ENCODE results near the gene DUSP15. TPM values are rescaled to one million over a fixed set of nuclear protein-coding genes. Genes with fewer than 3 reads are reported as not detected.
A peak's percentile ranks its signal among the peaks of the same experiment; 100 is the strongest.

The DUSP15 gene
- total RNA-seq, 4 donors from 2014 or later = 1.6 to 45.6 (median 8.8) TPM; not detected in 1

- Histone ChIP-seq H3K4me1 (no peaks in the 10 kb centered on the region), H3K9me3 (no peaks in the 10 kb centered on the region), H3K36me3 (no peaks in the 10 kb centered on the region), H3K27me3 (no peaks in the 10 kb centered on the region), H3K27ac (no peak overlapping the region), H3K4me3 (no peak overlapping the region)
- no peak for TF ChIP-seq POLR2A (IDR thresholded peaks at IDR 0.05)
- TF ChIP-seq, protein P1, sequence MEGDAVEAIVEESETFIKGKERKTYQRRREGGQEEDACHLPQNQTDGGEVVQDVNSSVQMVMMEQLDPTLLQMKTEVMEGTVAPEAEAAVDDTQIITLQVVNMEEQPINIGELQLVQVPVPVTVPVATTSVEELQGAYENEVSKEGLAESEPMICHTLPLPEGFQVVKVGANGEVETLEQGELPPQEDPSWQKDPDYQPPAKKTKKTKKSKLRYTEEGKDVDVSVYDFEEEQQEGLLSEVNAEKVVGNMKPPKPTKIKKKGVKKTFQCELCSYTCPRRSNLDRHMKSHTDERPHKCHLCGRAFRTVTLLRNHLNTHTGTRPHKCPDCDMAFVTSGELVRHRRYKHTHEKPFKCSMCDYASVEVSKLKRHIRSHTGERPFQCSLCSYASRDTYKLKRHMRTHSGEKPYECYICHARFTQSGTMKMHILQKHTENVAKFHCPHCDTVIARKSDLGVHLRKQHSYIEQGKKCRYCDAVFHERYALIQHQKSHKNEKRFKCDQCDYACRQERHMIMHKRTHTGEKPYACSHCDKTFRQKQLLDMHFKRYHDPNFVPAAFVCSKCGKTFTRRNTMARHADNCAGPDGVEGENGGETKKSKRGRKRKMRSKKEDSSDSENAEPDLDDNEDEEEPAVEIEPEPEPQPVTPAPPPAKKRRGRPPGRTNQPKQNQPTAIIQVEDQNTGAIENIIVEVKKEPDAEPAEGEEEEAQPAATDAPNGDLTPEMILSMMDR (IDR thresholded peaks at IDR 0.05) = no peak
- intact Hi-C loops (cut with DNase I; ENCODE audit: low total_unique reads) = no loop called here
- DNase-seq = no peak
Measured at GRCh38 chr20:31890646-31891045, 20.3 kb upstream of the DUSP15 start.

- H3K27me3 ChIP-seq = no peaks in the 10 kb centered on the region
- intact Hi-C loops (cut with DNase I; ENCODE audit: low total_unique reads) = no loop called here
- no peak overlapping the region for H3K27ac ChIP-seq
- H3K4me1 ChIP-seq = no peaks in the 10 kb centered on the region
- no peak overlapping the region for H3K4me3 ChIP-seq
- DNase-seq = no peak
- no peaks in the 10 kb centered on the region for H3K36me3 ChIP-seq
- TF ChIP-seq, protein P1 (IDR thresholded peaks at IDR 0.05) = no peak
- no peak for TF ChIP-seq POLR2A (IDR thresholded peaks at IDR 0.05)
- H3K9me3 ChIP-seq = no peaks in the 10 kb centered on the region
Measured at GRCh38 chr20:31883829-31884228, 13.5 kb upstream of the DUSP15 start.

DNA sequence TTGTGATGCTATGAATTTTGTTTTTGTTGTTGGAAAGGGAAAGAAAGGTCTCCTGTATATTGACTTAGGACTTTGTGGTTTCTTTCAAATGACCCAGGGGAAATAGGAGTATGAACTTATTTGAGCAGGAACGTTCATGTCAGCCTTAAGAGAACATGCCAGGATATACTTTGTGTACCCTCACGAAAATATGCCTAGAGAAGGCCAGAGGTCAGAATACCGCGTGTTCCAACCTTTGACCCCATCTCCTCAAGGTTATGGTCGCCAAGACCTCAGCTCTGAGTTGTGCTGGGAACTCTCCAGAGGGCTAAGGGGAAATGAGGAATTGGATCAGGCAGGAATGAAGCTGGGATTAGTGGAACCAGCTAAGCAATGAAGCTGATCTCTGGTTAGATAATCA lies 11.6 kb upstream of the DUSP15 start:
- intact Hi-C loops (cut with DNase I; ENCODE audit: low total_unique reads) = no loop called here
- Histone ChIP-seq H3K4me3 (no peak overlapping the region), H3K4me1 (no peaks in the 10 kb centered on the region), H3K27ac (no peak overlapping the region), H3K36me3 (no peaks in the 10 kb centered on the region), H3K27me3 (no peaks in the 10 kb centered on the region), H3K9me3 (no peaks in the 10 kb centered on the region)
- no peak for TF ChIP-seq POLR2A (IDR thresholded peaks at IDR 0.05)
- TF ChIP-seq, protein P1 (IDR thresholded peaks at IDR 0.05) = no peak
- DNase-seq = no peak

DNA sequence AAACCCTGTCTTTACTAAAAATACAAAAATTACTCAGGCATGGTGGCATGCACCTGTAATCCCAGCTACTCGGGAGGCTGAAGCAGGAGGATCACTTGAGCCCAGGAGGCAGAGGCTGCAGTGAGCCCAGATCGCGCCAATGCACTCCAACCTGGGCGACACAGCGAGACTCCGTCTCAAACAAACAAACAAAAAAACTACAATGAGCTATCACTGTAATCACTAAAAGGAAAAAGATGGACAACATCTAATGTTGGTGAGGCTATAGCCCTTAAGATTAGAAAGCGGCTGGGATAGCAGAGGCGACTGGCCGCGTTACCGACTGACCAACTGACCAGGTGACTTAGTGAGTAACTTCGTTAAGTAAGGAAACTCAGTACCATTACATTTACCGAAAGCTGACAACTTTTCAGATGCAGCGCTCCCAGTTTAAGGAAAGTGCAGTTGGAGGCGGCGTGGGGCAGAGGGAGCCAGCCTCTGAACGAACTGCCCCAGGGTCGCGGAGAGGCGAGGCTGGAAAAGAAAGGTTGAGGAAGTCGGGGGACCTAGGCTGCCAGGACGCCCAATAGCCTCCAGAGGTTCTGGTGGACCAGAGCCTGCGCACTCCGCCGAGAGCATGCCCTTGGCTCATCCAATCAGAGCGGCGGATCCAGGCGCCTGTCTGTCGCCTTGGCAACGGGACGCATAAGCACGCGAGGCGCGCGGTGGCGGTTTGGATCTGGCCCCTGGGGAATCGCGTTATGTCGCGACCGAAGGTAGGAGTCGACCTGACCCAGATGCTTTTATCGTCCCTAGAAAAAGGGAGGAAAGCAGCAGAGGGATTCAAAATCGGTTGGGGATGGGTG lies 9.0 kb upstream of the DUSP15 start:
- peak; percentile 87 to 94 for DNase-seq
- intact Hi-C loops (cut with DNase I; ENCODE audit: low total_unique reads) = no loop called here
- peak overlapping the region; percentile 35 to 43 for H3K4me3 ChIP-seq
- H3K9me3 ChIP-seq = no peaks in the 10 kb centered on the region
- H3K36me3 ChIP-seq = no peaks in the 10 kb centered on the region
- TF ChIP-seq, protein P1 (IDR thresholded peaks at IDR 0.05) = peak in 2 of 4 experiments; percentile 21 to 22
- peak; percentile 43 to 44 for TF ChIP-seq POLR2A (IDR thresholded peaks at IDR 0.05)
- no peaks in the 10 kb centered on the region for H3K4me1 ChIP-seq
- H3K27ac ChIP-seq = peak overlapping the region; percentile 67 to 75
- H3K27me3 ChIP-seq = no peaks in the 10 kb centered on the region

- intact Hi-C loops (cut with DNase I; ENCODE audit: low total_unique reads) = no loop called here
- Histone ChIP-seq H3K4me1 (no peaks in the 10 kb centered on the region), H3K4me3 (no peak overlapping the region), H3K27ac (no peak overlapping the region), H3K9me3 (no peaks in the 10 kb centered on the region), H3K36me3 (no peaks in the 10 kb centered on the region), H3K27me3 (no peaks in the 10 kb centered on the region)
- no peak for TF ChIP-seq POLR2A (IDR thresholded peaks at IDR 0.05)
- TF ChIP-seq, protein P1 (IDR thresholded peaks at IDR 0.05) = no peak
- DNase-seq = no peak
Measured at GRCh38 chr20:31877684-31878083, 7.4 kb upstream of the DUSP15 start.
